Activated CD8-positive, alpha-beta T cell treated with anti-CD3 and anti-CD28 coated beads, Interleukin-2, amount 10 ng/mL, durations not matched to agents 7 days and 5 days (primary cell): Measurements from ENCODE around the gene BCAR3. TPM values are rescaled to one million over a fixed set of nuclear protein-coding genes. Genes with fewer than 3 reads are reported as not detected.
A peak's percentile ranks its signal among the peaks of the same experiment; 100 is the strongest.
"Not testable (repeated sequence)": the region's sequence is repeated elsewhere in the genome, so short reads cannot be mapped to it uniquely, and the experiment has no call there.

ENCODE experiments used
- ATAC-seq: fragments of 150-1000 bp; cut with Tn5 transposase; one replicate; pipeline ENCODE4 v1.10.0; 2021; ENCODE audit warnings: moderate library complexity
- CTCF ChIA-PET: fragments of 350-600 bp; sonication (Branson Sonifier 250); formaldehyde crosslinking; loops from one replicate; lab custom pipeline; 2021; ENCODE audit warnings: antibody characterized with exemption; lab: Charles Lee
- POLR2A ChIA-PET: fragments of 350-600 bp; sonication (Branson Sonifier 250); formaldehyde crosslinking; loops from one replicate; lab custom pipeline; 2021; ENCODE audit warnings: antibody characterized with exemption; lab: Charles Lee
- DNase-seq: peaks from one replicate; pipeline ENCODE4 v3.0.0-alpha.2; 2020
- H3K27ac Mint-ChIP-seq: one replicate; pipeline ENCODE4 v1.8.0; 2021; ENCODE audit warnings: mild to moderate bottlenecking, mixed read lengths
- H3K27me3 Mint-ChIP-seq: one replicate; pipeline ENCODE4 v1.8.0; 2021; ENCODE audit warnings: low read depth, mixed read lengths
- H3K36me3 Mint-ChIP-seq: one replicate; pipeline ENCODE4 v1.8.0; 2021; ENCODE audit warnings: low read depth, mixed read lengths
- H3K4me1 Mint-ChIP-seq: one replicate; pipeline ENCODE4 v1.8.0; 2021; ENCODE audit warnings: low read depth, mixed read lengths
- H3K4me3 Mint-ChIP-seq: one replicate; pipeline ENCODE4 v1.8.0; 2021; ENCODE audit warnings: mild to moderate bottlenecking, mixed read lengths
- H3K9me3 Mint-ChIP-seq: one replicate; pipeline ENCODE4 v1.8.0; 2022; ENCODE audit warnings: mixed read lengths; ENCODE audit not compliant: insufficient read depth
- total RNA-seq, 2 experiments: library from RNA; stranded (reverse); gene quantifications; one replicate each; pipeline ENCODE4 v1.2.3, GENCODE V29; 2021

Gene BCAR3
- total RNA-seq, 2 experiments from 2014 or later: 0.44 to 0.79 TPM

DNA sequence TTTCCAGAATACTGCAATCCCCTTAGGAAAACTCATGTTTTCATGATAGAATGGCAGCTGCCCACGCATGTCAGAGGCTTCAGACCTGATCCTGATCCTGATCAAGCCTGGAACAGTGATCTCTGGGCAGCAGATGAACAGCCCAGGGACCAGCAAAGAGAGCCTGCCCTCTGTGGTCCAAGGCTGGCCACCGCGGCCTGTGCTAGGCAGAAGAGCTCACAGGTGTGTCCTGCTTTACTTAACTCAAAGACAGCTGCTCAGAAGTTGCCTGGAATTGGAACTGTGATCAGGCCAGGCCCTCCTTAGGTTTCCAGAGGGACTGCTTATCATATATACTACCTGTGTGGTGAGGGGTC lies 21.2 kb upstream of the BCAR3 start:
- Mint-ChIP-seq H3K9me3 (no peaks in the 10 kb centered on the region), H3K27me3 (peaks cover 3% of the 10 kb centered on the region), H3K27ac (no peak overlapping the region), H3K36me3 (no peaks in the 10 kb centered on the region), H3K4me3 (no peak overlapping the region), H3K4me1 (peaks cover 6% of the 10 kb centered on the region)
- no peak for DNase-seq
- CTCF ChIA-PET: no interaction called here
- POLR2A ChIA-PET: interaction anchor here (0.6 kb wide), 1 partner anchor 768 kb away, joined by 3 read pairs; no protein-coding TSS in a partner anchor
- no peak for ATAC-seq

DNA sequence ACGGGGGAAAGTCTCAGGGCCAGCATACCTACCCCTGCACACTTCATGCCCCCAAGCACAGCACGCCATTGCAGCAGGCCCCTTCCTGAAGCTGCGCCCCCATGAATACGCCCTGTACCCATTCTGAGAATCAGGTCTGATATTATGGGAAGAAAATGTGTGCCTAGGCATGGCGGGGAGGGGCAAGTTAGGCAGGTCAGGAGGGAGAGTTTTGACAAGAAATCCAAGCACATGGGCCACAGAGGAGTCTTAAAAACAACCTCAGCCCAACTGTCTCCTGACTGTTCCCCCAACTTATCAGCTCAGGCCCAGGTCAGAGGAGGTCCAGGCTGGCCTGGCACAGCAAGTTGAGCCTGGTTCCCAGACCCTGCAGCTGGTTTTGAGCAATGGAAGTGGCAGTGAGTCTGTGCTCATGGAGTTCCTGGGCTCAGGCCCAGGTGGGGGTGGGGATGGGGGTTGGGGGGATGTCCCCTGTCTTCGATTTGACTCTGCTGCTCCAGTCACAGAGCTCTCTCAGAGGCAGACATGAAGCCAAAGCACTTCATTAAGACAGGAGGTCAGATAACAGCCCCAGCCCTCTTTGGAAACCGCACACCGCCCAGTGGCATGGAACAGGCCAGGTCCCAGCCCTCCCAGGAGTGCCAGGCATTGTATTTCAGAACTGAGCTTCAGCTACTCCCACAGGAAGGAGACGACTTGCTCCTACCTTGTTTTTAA lies 20.6 kb upstream of the BCAR3 start:
- ChIA-PET POLR2A (interaction anchor here (0.6 kb wide), 1 partner anchor 769 kb away, joined by 3 read pairs; no protein-coding TSS in a partner anchor), CTCF (no interaction called here)
- Mint-ChIP-seq H3K4me3 (no peak overlapping the region), H3K9me3 (no peaks in the 10 kb centered on the region), H3K36me3 (no peaks in the 10 kb centered on the region), H3K27me3 (peaks cover 3% of the 10 kb centered on the region), H3K27ac (no peak overlapping the region), H3K4me1 (peaks cover 4% of the 10 kb centered on the region)
- ATAC-seq: no peak
- no peak for DNase-seq

DNA sequence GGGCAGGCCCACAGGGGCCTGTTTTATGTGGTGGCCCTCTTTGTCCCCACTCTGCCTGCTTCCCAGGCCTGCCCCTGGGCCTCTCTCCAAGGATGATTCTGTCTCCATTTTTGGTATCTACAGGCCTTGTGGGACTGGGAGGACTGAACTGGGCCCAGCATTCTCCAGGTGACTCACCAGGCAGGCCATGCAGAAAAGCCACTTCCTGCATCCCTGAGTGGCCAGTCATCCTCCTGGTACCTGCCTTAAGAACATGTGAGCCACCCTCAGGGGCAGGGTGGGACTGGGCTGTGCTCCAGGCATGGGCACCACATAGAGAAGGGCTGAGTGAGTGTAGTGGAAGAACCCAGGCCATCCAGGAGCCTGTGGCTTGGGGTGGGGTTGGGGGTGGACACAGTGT lies 20.0 kb upstream of the BCAR3 start:
- Mint-ChIP-seq H3K4me3 (no peak overlapping the region), H3K4me1 (peaks cover 4% of the 10 kb centered on the region), H3K9me3 (no peaks in the 10 kb centered on the region), H3K36me3 (no peaks in the 10 kb centered on the region), H3K27me3 (peaks cover 3% of the 10 kb centered on the region), H3K27ac (no peak overlapping the region)
- no peak for DNase-seq
- ChIA-PET CTCF (no interaction called here), POLR2A (no interaction called here)
- no peak for ATAC-seq

DNA sequence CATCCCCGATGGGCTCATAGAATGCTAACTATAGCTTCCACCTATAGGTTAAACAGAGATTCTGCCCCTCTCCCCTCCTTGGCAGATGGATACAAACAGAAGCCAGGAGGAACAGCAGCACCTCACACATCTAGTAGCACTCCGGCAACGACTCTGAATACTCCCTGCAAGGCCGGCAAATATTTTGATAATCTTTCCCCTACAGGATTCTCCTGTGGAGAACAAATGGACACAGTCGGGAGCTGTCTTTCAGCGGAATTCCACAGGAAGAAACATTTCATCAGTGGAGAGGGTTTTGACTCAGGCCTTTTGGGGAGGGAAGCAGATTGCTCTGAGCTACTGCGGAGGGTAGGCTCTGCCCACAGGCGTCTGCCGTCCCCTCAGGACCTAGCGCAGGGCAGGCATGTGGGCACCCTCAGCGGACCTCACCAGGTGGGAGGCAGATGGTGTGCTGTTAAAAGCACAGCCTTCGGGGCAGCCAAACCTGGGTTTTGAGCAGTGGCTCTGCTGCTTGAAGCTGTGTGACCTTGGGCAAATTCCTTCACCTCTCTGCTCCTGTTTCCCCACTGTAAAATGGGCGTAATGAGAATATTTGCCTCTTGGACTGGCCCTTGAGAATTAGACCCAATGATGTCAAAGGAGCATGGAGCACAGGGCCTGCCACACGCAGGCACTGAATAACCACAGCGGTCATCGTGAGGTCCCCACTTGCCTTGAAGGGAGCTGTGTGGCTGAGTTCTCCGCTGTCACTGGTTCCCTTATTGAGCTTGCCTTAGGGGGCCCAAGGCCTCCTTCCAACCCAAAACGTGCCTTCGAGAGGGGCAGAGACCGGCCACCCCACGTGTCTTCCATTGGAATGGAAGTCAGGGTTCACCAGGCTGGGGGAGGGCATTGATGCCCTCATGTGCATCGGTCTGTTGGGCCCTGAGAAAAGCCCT lies 19.2 kb upstream of the BCAR3 start:
- POLR2A ChIA-PET: no interaction called here
- H3K4me1 Mint-ChIP-seq: peaks cover 4% of the 10 kb centered on the region
- DNase-seq: no peak
- no peak overlapping the region for H3K4me3 Mint-ChIP-seq
- H3K36me3 Mint-ChIP-seq: no peaks in the 10 kb centered on the region
- no peaks in the 10 kb centered on the region for H3K9me3 Mint-ChIP-seq
- no peak overlapping the region for H3K27ac Mint-ChIP-seq
- H3K27me3 Mint-ChIP-seq: peaks cover 3% of the 10 kb centered on the region
- ATAC-seq: no peak
- CTCF ChIA-PET: no interaction called here

DNA sequence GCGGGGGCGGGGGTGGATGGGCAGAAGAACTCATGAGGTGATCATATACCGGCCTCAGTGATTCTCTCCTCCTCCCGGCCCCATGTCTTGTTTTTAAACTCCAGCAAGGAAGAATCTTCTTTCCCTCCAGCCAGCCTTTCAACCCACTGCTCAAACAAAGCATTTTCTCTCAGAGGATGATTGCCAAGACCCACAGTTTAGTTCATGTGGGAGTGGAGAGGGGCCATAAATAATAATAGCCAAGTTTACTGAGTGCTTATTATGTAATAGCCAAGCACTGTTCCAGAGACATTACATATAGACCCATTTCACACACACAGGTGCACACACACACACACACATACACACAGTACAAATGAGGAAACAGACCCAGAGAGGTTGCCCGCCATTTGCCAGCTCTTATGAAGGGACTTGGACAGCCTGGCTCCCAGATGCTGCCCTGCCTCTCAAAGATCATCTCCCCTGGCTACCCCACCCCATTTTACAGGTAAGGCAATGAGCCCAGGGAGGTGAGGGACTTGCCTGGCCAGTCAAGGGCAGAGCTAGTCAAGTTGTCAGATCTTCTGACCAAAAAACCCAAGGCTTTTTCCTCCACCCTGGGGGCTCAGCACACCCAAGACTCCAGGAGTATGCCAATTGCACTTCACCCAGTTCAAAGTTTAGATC lies 18.0 kb upstream of the BCAR3 start:
- POLR2A ChIA-PET: no interaction called here
- ATAC-seq: no peak
- Mint-ChIP-seq H3K4me3 (no peak overlapping the region), H3K9me3 (no peaks in the 10 kb centered on the region), H3K4me1 (peaks cover 4% of the 10 kb centered on the region), H3K27ac (no peak overlapping the region), H3K36me3 (no peaks in the 10 kb centered on the region), H3K27me3 (peaks cover 3% of the 10 kb centered on the region)
- CTCF ChIA-PET: no interaction called here
- DNase-seq: no peak

DNA sequence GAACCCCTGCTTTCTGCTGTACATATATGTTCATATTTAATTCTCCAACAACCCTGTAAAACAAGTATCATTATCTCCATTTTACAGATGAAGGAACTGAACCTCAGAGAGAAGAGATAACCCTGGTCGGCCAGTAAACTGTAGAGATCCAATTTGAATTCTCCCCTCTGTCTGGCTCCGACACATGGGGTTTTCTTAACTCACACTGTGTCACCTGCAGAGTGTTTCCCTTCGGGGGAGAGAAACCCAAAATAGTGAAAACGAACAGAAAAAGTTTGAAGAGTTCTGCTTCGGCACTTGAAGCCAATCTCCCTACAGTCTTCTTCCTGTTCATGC lies 17.4 kb upstream of the BCAR3 start:
- Mint-ChIP-seq H3K27me3 (peaks cover under 1% of the 10 kb centered on the region), H3K4me3 (no peak overlapping the region), H3K4me1 (peaks cover 4% of the 10 kb centered on the region), H3K27ac (no peak overlapping the region), H3K36me3 (no peaks in the 10 kb centered on the region), H3K9me3 (no peaks in the 10 kb centered on the region)
- DNase-seq (no peak), ATAC-seq (no peak)
- CTCF ChIA-PET: no interaction called here
- POLR2A ChIA-PET: interaction anchor here (0.6 kb wide), 1 partner anchor 10 kb away, joined by 3 read pairs; no protein-coding TSS in a partner anchor

DNA sequence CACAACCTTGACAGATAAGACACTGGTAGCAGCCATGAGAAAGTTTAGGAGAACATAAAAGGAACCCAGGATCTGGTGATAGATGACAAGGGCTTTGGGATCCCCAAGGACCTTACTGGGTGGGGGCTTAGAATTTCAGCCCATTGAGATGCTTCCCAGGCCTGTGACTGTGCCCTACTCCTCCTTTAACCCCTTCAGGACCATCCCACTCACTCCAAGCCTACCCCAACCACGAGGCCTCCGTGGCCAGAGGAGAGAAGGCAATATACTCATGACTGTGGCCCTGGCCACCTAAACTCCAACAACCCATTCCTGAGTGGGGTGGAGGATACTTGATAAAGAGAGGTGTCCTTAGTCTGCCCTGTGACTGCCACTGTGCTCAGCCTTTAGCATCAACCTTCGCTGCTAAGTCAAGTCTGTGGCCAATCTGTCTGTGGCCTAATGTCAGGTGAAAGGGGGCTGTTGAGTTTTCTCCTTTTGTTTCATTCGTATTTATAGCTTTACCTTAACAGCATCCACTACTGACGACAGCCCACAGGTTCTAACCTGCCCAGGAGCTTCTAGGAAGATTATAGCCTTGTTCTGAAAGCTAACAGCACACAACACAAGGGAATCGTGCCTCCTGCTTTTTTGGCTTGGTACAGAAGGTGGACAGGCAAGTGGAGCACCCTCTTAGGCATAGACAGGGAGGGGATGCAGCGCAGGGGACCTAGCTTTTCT lies 16.9 kb upstream of the BCAR3 start:
- ChIA-PET CTCF (no interaction called here), POLR2A (interaction anchor here (0.6 kb wide), 1 partner anchor 11 kb away, joined by 3 read pairs; no protein-coding TSS in a partner anchor)
- DNase-seq: no peak
- no peak overlapping the region for H3K27ac Mint-ChIP-seq
- H3K27me3 Mint-ChIP-seq: no peaks in the 10 kb centered on the region
- peaks cover 4% of the 10 kb centered on the region for H3K4me1 Mint-ChIP-seq
- no peaks in the 10 kb centered on the region for H3K36me3 Mint-ChIP-seq
- no peaks in the 10 kb centered on the region for H3K9me3 Mint-ChIP-seq
- ATAC-seq: no peak
- H3K4me3 Mint-ChIP-seq: no peak overlapping the region

DNA sequence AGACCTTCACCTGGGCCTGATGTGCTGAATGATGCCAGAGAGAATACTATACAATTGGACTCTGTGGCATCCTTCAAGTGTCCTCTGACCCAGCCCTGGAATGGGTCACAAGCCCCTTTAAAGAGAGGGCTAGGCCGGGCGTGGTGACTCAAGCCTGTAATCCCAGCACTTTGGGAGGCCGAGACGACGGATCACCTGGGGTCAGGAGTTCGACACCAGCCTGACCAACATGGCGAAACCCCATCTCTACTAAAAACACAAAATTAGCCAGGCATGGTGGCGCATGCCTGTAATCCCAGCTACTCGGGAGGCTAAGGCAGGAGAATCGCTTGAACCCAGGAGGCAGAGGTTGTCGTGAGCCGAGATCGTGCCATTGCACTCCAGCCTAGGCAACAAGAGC lies 15.9 kb upstream of the BCAR3 start:
- POLR2A ChIA-PET, DNase-seq, CTCF ChIA-PET, H3K4me3 Mint-ChIP-seq, ATAC-seq, H3K27ac Mint-ChIP-seq, H3K27me3 Mint-ChIP-seq, H3K36me3 Mint-ChIP-seq, H3K9me3 Mint-ChIP-seq: not testable (repeated sequence)
- H3K4me1 Mint-ChIP-seq: peaks cover 13% of the 10 kb centered on the region

DNA sequence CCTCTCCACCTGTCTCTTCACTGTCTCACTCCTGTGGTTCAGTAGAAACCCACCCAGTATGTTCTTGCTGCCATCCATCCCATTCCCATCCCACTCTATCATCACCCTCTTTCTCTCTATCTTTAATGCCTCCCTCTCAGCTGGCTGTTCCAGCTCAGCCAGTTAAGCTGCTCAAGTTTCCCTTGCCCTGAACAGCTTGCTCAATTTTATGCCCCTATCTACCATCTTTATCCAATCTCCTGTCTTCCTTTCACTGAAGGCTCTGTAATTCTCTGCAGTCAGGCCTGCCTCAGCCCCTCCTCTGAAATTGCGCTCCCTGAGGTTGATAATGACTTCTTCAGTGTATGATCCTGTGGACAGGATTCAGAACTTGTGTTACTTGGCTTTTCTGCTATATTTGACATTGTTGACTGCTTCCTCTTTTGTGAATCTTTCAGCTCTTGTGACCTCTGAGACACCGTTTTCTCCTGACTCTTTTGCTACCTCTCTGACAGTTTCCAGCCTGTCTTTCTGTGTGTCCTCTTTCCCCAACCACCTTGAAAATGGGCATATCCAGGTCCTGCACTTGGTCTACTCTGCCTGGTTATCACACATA lies 13.9 kb upstream of the BCAR3 start:
- DNase-seq (no peak), ATAC-seq (no peak)
- POLR2A ChIA-PET: no interaction called here
- H3K9me3 Mint-ChIP-seq: no peaks in the 10 kb centered on the region
- H3K4me1 Mint-ChIP-seq: peaks cover 16% of the 10 kb centered on the region
- CTCF ChIA-PET: no interaction called here
- no peaks in the 10 kb centered on the region for H3K36me3 Mint-ChIP-seq
- no peak overlapping the region for H3K4me3 Mint-ChIP-seq
- peaks cover 3% of the 10 kb centered on the region for H3K27me3 Mint-ChIP-seq
- no peak overlapping the region for H3K27ac Mint-ChIP-seq

DNA sequence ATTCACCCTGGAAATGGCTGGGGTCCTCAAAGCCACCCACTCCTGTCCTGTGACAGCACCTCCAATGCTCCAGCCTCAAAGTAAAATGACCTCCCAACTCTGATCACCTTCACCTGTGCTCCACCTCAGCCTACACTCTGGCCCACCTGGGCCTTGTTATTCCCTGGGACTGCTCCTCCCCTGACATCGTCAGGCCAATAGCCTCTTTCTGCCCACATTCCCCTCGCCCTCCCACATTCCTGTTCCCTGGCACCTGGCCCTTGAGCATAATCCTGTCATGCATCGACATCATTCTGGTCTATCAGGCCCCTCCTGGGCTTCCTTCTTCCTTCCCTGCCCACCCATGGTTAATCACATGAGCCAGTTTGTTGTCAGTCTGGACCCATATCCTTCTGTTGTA lies 13.2 kb upstream of the BCAR3 start:
- H3K27ac Mint-ChIP-seq: no peak overlapping the region
- H3K36me3 Mint-ChIP-seq: no peaks in the 10 kb centered on the region
- H3K27me3 Mint-ChIP-seq: peaks cover 3% of the 10 kb centered on the region
- H3K4me1 Mint-ChIP-seq: peaks cover 16% of the 10 kb centered on the region
- DNase-seq (no peak), ATAC-seq (no peak)
- ChIA-PET CTCF (no interaction called here), POLR2A (no interaction called here)
- no peak overlapping the region for H3K4me3 Mint-ChIP-seq
- no peaks in the 10 kb centered on the region for H3K9me3 Mint-ChIP-seq

DNA sequence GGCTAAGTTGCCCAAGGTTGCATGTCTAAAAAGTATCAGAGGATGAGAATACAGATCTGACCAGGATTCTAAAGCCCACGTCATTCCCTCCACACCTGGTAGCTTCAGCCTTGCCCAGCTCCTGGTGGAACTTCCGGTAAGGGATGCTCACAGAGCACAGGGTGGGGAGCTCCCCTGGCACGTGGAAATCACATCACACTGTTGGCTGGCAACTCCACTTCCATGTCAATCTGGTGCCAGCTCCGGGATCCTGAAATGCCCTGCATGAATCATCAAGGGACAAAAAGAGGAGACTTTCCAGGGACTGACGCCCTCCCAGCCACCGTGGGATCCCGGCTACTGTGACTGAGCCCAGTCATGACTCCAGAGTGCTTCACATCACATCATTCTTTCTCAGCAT lies 12.4 kb upstream of the BCAR3 start:
- Mint-ChIP-seq H3K36me3 (no peaks in the 10 kb centered on the region), H3K27me3 (peaks cover 7% of the 10 kb centered on the region), H3K4me3 (no peak overlapping the region), H3K4me1 (peaks cover 16% of the 10 kb centered on the region), H3K27ac (peak overlapping the region; percentile 44), H3K9me3 (no peaks in the 10 kb centered on the region)
- ChIA-PET CTCF (no interaction called here), POLR2A (no interaction called here)
- ATAC-seq: no peak
- DNase-seq: no peak
